Measurements from ENCODE around the gene MET. TPM values are rescaled to one million over a fixed set of nuclear protein-coding genes. Genes with fewer than 3 reads are reported as not detected.

MET gene
- total RNA-seq, 2 experiments from 2014 or later, result 0.16 to 0.27 TPM

DNA sequence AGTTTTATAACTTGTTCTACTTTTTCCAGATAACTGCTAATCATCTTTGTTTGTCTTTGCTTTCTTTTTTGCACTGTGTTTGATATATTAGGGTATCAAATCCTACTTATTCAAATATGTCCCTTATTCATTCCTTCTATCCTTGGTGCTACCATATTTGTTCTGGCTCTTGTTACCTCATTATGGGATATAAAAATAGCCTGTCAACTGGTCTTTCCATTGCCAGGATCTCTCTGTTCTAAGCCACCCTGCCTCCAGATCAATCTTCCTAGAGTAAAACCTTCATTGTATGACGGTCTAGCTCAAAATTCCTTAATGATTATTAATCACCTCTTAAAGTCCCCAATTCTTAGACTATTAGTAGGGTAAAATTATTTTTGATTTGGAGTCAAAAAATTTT, 25.2 kb downstream of the MET start:
- H3K27ac Mint-ChIP-seq, result no peak overlapping the region
- peaks cover 8% of the 10 kb centered on the region for H3K27me3 Mint-ChIP-seq
- ChIA-PET POLR2A (no interaction called here), CTCF (no interaction called here)
- H3K4me1 Mint-ChIP-seq (ENCODE audit: low read depth), result no peaks in the 10 kb centered on the region
- H3K36me3 Mint-ChIP-seq (ENCODE audit: low read depth), result no peaks in the 10 kb centered on the region
- no peaks in the 10 kb centered on the region for H3K9me3 Mint-ChIP-seq
- no peak overlapping the region for H3K4me3 Mint-ChIP-seq
- ATAC-seq (no peak), DNase-seq (no peak)
- intact Hi-C loops (cut with micrococcal nuclease), result no loop called here
- TF ChIP-seq, protein P1, sequence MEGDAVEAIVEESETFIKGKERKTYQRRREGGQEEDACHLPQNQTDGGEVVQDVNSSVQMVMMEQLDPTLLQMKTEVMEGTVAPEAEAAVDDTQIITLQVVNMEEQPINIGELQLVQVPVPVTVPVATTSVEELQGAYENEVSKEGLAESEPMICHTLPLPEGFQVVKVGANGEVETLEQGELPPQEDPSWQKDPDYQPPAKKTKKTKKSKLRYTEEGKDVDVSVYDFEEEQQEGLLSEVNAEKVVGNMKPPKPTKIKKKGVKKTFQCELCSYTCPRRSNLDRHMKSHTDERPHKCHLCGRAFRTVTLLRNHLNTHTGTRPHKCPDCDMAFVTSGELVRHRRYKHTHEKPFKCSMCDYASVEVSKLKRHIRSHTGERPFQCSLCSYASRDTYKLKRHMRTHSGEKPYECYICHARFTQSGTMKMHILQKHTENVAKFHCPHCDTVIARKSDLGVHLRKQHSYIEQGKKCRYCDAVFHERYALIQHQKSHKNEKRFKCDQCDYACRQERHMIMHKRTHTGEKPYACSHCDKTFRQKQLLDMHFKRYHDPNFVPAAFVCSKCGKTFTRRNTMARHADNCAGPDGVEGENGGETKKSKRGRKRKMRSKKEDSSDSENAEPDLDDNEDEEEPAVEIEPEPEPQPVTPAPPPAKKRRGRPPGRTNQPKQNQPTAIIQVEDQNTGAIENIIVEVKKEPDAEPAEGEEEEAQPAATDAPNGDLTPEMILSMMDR (IDR thresholded peaks at IDR 0.05), result no peak

DNA sequence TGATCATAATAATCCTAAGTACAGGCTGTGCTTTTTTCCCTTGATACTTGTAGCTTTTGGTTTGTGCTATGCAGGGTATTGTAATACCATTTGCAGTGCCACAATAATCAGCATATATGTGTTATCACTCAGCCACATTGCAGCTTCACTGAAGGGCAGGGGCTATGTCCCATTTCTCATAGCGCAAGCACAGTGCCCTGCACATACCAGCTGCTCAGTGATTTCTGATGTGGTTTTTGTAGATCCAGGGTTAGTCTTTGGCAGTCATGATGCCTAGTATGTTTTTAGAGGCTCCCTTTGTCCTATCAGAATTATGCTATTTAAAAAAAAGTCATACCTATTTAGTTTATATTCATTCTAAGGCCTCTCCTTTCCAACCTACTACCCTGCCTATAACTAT, 25.8 kb downstream of the MET start:
- no peaks in the 10 kb centered on the region for H3K9me3 Mint-ChIP-seq
- no peak for ATAC-seq
- H3K27ac Mint-ChIP-seq, result no peak overlapping the region
- CTCF ChIA-PET, result no interaction called here
- intact Hi-C loops (cut with micrococcal nuclease), result no loop called here
- DNase-seq, result no peak
- H3K4me3 Mint-ChIP-seq, result no peak overlapping the region
- H3K27me3 Mint-ChIP-seq, result peaks cover 8% of the 10 kb centered on the region
- TF ChIP-seq, protein P1 (IDR thresholded peaks at IDR 0.05), result no peak
- H3K4me1 Mint-ChIP-seq (ENCODE audit: low read depth), result no peaks in the 10 kb centered on the region
- H3K36me3 Mint-ChIP-seq (ENCODE audit: low read depth), result no peaks in the 10 kb centered on the region
- POLR2A ChIA-PET, result no interaction called here

DNA sequence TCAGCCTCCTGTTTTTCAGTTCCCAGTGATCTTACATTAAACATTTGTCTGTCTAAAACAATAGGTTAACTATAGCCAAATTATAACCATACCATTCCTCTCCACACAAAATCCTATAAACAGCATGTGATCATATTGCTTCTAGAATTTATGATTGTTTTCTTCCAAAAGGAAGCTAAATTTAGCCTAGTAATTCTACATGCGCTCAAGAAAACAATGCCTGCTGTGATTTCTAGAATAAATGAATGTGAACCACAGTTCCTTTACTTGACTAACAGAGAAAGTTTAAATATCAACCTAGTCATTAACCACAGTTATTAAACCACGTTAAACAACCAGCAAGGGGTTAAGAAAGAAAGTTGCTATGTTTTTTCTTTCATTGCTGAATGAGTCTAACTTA, 26.4 kb downstream of the MET start:
- ATAC-seq (no peak), DNase-seq (no peak)
- TF ChIP-seq, protein P1 (IDR thresholded peaks at IDR 0.05), result no peak
- H3K27me3 Mint-ChIP-seq, result peaks cover 8% of the 10 kb centered on the region
- no peak overlapping the region for H3K27ac Mint-ChIP-seq
- no peaks in the 10 kb centered on the region for H3K36me3 Mint-ChIP-seq (ENCODE audit: low read depth)
- H3K4me1 Mint-ChIP-seq (ENCODE audit: low read depth), result no peaks in the 10 kb centered on the region
- intact Hi-C loops (cut with micrococcal nuclease), result no loop called here
- ChIA-PET POLR2A (no interaction called here), CTCF (no interaction called here)
- H3K9me3 Mint-ChIP-seq, result no peaks in the 10 kb centered on the region
- H3K4me3 Mint-ChIP-seq, result no peak overlapping the region

DNA sequence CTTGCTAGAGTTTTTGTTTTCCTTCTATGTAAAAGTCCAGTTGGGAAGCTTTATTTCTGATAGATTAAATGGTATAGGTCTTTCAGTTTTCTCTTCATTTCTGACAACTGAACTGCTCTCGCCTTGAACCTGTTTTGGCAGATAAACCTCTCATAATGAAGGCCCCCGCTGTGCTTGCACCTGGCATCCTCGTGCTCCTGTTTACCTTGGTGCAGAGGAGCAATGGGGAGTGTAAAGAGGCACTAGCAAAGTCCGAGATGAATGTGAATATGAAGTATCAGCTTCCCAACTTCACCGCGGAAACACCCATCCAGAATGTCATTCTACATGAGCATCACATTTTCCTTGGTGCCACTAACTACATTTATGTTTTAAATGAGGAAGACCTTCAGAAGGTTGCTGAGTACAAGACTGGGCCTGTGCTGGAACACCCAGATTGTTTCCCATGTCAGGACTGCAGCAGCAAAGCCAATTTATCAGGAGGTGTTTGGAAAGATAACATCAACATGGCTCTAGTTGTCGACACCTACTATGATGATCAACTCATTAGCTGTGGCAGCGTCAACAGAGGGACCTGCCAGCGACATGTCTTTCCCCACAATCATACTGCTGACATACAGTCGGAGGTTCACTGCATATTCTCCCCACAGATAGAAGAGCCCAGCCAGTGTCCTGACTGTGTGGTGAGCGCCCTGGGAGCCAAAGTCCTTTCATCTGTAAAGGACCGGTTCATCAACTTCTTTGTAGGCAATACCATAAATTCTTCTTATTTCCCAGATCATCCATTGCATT, 27.1 kb downstream of the MET start:
- ChIA-PET CTCF (no interaction called here), POLR2A (no interaction called here)
- Mint-ChIP-seq H3K27me3 (peaks cover 8% of the 10 kb centered on the region), H3K4me3 (no peak overlapping the region), H3K9me3 (no peaks in the 10 kb centered on the region), H3K4me1 (ENCODE audit: low read depth) (no peaks in the 10 kb centered on the region), H3K36me3 (ENCODE audit: low read depth) (no peaks in the 10 kb centered on the region), H3K27ac (no peak overlapping the region)
- intact Hi-C loops (cut with micrococcal nuclease), result no loop called here
- DNase-seq (no peak), ATAC-seq (no peak)
- TF ChIP-seq, protein P1 (IDR thresholded peaks at IDR 0.05), result no peak

DNA sequence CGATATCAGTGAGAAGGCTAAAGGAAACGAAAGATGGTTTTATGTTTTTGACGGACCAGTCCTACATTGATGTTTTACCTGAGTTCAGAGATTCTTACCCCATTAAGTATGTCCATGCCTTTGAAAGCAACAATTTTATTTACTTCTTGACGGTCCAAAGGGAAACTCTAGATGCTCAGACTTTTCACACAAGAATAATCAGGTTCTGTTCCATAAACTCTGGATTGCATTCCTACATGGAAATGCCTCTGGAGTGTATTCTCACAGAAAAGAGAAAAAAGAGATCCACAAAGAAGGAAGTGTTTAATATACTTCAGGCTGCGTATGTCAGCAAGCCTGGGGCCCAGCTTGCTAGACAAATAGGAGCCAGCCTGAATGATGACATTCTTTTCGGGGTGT, 27.7 kb downstream of the MET start:
- no peaks in the 10 kb centered on the region for H3K9me3 Mint-ChIP-seq
- H3K27me3 Mint-ChIP-seq, result peaks cover 8% of the 10 kb centered on the region
- H3K27ac Mint-ChIP-seq, result no peak overlapping the region
- H3K4me3 Mint-ChIP-seq, result no peak overlapping the region
- H3K4me1 Mint-ChIP-seq (ENCODE audit: low read depth), result no peaks in the 10 kb centered on the region
- intact Hi-C loops (cut with micrococcal nuclease), result no loop called here
- no peak for ATAC-seq
- DNase-seq, result no peak
- ChIA-PET CTCF (no interaction called here), POLR2A (no interaction called here)
- no peaks in the 10 kb centered on the region for H3K36me3 Mint-ChIP-seq (ENCODE audit: low read depth)
- TF ChIP-seq, protein P1 (IDR thresholded peaks at IDR 0.05), result no peak
